ENCODE data around the gene NAA30. TPM values are rescaled to one million over a fixed set of nuclear protein-coding genes. Genes with fewer than 3 reads are reported as not detected.

NAA30 gene
- polyA plus RNA-seq, 3 donors = 2.6 to 5.5 (median 2.9) TPM

DNA sequence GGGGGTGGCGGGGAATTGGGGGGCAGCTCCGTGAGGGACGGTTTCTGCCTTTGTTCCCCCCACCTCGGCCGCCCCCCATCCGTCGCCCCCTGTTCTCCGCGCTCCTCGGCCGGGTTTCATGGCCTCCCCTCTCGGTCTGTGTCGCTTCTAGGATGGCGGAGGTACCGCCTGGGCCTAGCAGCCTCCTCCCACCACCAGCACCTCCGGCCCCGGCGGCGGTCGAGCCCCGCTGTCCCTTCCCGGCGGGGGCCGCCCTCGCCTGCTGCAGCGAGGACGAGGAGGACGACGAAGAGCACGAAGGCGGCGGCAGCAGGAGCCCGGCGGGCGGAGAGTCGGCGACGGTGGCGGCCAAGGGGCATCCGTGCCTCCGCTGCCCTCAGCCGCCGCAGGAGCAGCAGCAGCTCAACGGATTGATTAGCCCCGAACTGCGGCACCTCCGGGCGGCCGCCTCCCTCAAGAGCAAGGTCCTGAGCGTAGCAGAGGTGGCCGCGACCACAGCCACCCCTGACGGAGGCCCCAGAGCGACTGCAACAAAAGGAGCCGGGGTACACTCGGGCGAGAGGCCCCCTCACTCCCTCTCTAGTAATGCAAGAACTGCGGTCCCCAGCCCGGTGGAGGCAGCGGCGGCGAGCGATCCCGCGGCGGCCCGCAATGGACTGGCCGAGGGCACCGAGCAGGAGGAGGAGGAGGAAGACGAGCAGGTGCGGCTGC, 575 bp downstream of the NAA30 start:
- peaks cover 20% of the 10 kb centered on the region for H4K20me1 ChIP-seq (ENCODE audit: insufficient read depth, low read length)
- no peaks in the 10 kb centered on the region for H3K27me3 Mint-ChIP-seq (ENCODE audit: low read depth in 3 of 3)
- intact Hi-C loops (cut with micrococcal nuclease) = no loop called here
- TF ChIP-seq CTCF (IDR thresholded peaks at IDR 0.05) = no peak
- H2AFZ ChIP-seq (ENCODE audit: insufficient read depth, low read depth, low read length, poor library complexity, severe bottlenecking) = peak overlapping the region; percentile 95
- H3K79me2 ChIP-seq (ENCODE audit: insufficient read depth, low read length) = peaks cover 34% of the 10 kb centered on the region
- H3K4me3 Mint-ChIP-seq = peak overlapping the region; percentile 94 to 96
- H3K36me3 ChIP-seq (replicated peaks in 1 of 2; ENCODE audit: control insufficient read depth in 1 of 2, insufficient read depth in 2 of 2, low read length in 2 of 2) = no peaks in the 10 kb centered on the region
- DNase-seq = peak in 2 of 3 donors; percentile 16 to 21
- H3K27ac ChIP-seq (ENCODE audit: low read depth in 1 of 2, low read length in 2 of 2) = peak overlapping the region in 1 of 2 donors; percentile 70
- peak overlapping the region; percentile 82 for H3K9ac ChIP-seq (ENCODE audit: insufficient read depth, low read length, poor library complexity, severe bottlenecking)
- H3K9me3 ChIP-seq (replicated peaks in 1 of 2; ENCODE audit: control insufficient read depth in 1 of 2, insufficient read depth in 1 of 2, low read length in 2 of 2) = no peaks in the 10 kb centered on the region
- no peaks in the 10 kb centered on the region for H3K27me3 ChIP-seq (ENCODE audit: control insufficient read depth in 2 of 2, insufficient read depth in 2 of 2, low read length in 2 of 2)
- under 1% methylated on average over 68 of the region's 71 CpGs for WGBS (ENCODE audit: insufficient coverage)
- peaks cover 16 to 30% of the 10 kb centered on the region in 2 donors for H3K4me1 ChIP-seq (ENCODE audit: control insufficient read depth in 1 of 2, insufficient read depth in 2 of 2, low read length in 2 of 2)
- peaks cover 41% of the 10 kb centered on the region for H3K4me1 Mint-ChIP-seq
- peak overlapping the region; percentile 93 for H3K4me2 ChIP-seq (replicated peaks; ENCODE audit: extremely low read depth, low read length, poor library complexity, severe bottlenecking)
- H3K4me3 ChIP-seq (replicated peaks in 1 of 3; ENCODE audit: low read depth in 2 of 3, low read length in 3 of 3) = peak overlapping the region; percentile 85 to 90 (median 89)
- H3K27ac Mint-ChIP-seq = peak overlapping the region in 2 of 7 donors; percentile 57 to 58
- no peaks in the 10 kb centered on the region for H3K9me3 Mint-ChIP-seq
- peaks cover 0 to 5% of the 10 kb centered on the region in 2 donors for H3K36me3 Mint-ChIP-seq

DNA sequence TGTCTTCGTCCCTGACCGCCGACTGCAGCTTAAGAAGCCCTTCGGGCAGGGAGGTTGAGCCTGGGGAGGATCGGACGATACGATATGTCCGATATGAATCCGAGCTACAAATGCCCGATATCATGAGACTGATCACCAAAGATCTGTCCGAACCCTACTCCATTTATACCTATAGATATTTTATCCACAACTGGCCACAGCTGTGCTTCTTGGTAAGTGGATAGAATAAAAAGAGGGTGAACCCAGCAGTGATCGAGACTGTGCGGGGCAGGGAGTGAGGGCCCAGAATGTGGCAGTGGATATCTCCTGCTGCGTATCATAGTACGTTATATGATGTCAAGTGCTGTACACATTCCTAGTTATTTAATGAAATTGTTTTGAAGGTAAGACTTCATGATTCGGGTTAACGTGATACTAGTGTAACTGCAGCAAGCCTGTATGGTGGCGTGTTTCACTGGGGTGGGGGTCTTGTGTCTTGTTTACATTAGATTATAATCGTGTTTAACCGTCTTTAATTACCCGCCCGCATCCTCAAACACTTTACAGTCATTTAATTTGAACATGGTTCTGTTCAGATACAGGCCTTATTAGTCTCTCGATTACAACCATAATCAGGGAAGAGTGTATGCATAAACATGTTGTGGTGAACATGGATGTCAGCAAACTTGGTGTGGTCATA, 1.3 kb downstream of the NAA30 start:
- H3K27me3 ChIP-seq (ENCODE audit: control insufficient read depth in 2 of 2, insufficient read depth in 2 of 2, low read length in 2 of 2) = no peaks in the 10 kb centered on the region
- H3K27ac Mint-ChIP-seq = peak overlapping the region in 2 of 7 donors; percentile 26 to 36
- peaks cover 41% of the 10 kb centered on the region for H3K4me1 Mint-ChIP-seq
- H3K4me3 ChIP-seq (replicated peaks in 1 of 3; ENCODE audit: low read depth in 2 of 3, low read length in 3 of 3) = peak overlapping the region; percentile 85 to 90 (median 89)
- H3K4me1 ChIP-seq (ENCODE audit: control insufficient read depth in 1 of 2, insufficient read depth in 2 of 2, low read length in 2 of 2) = peaks cover 16 to 30% of the 10 kb centered on the region in 2 donors
- peak overlapping the region; percentile 82 for H3K9ac ChIP-seq (ENCODE audit: insufficient read depth, low read length, poor library complexity, severe bottlenecking)
- TF ChIP-seq CTCF (IDR thresholded peaks at IDR 0.05) = no peak
- peaks cover 20% of the 10 kb centered on the region for H4K20me1 ChIP-seq (ENCODE audit: insufficient read depth, low read length)
- H3K79me2 ChIP-seq (ENCODE audit: insufficient read depth, low read length) = peaks cover 36% of the 10 kb centered on the region
- WGBS (ENCODE audit: insufficient coverage) = 47% methylated on average over 2 of the region's 23 CpGs
- no peaks in the 10 kb centered on the region for H3K9me3 ChIP-seq (replicated peaks in 1 of 2; ENCODE audit: control insufficient read depth in 1 of 2, insufficient read depth in 1 of 2, low read length in 2 of 2)
- H3K27ac ChIP-seq (ENCODE audit: low read depth in 1 of 2, low read length in 2 of 2) = peak overlapping the region in 1 of 2 donors; percentile 70
- H2AFZ ChIP-seq (ENCODE audit: insufficient read depth, low read depth, low read length, poor library complexity, severe bottlenecking) = peak overlapping the region; percentile 95
- H3K27me3 Mint-ChIP-seq (ENCODE audit: low read depth in 3 of 3) = no peaks in the 10 kb centered on the region
- peaks cover 0 to 2% of the 10 kb centered on the region in 2 donors for H3K36me3 ChIP-seq (replicated peaks in 1 of 2; ENCODE audit: control insufficient read depth in 1 of 2, insufficient read depth in 2 of 2, low read length in 2 of 2)
- peak overlapping the region; percentile 93 for H3K4me2 ChIP-seq (replicated peaks; ENCODE audit: extremely low read depth, low read length, poor library complexity, severe bottlenecking)
- no peaks in the 10 kb centered on the region for H3K9me3 Mint-ChIP-seq
- peaks cover 3 to 9% of the 10 kb centered on the region in 2 donors for H3K36me3 Mint-ChIP-seq
- H3K4me3 Mint-ChIP-seq = peak overlapping the region; percentile 94 to 96
- intact Hi-C loops (cut with micrococcal nuclease) = no loop called here
- DNase-seq = no peak

Data from CD14-positive monocyte (primary cell).